ENCODE results near the gene ASAP3. TPM values are rescaled to one million over a fixed set of nuclear protein-coding genes. Genes with fewer than 3 reads are reported as not detected.

The ASAP3 gene
- total RNA-seq, 1 experiment from 2014 or later, result 12.1 TPM

GRCh38 chr1:23408797-23409290 lies 75.1 kb downstream of the ASAP3 start:
- Histone ChIP-seq H3K9me3 (no peaks in the 10 kb centered on the region), H3K27me3 (replicated peaks; ENCODE audit: control insufficient read depth, insufficient read depth, low read length) (no peaks in the 10 kb centered on the region), H3K36me3 (ENCODE audit: control insufficient read depth, insufficient read depth, low read length) (no peaks in the 10 kb centered on the region; the same call in 1 of the 2 replicates), H3K4me3 (ENCODE audit: low read depth, low read length) (no peak overlapping the region), H3K4me1 (no peaks in the 10 kb centered on the region)
- intact Hi-C loops (cut with micrococcal nuclease; ENCODE audit: unreplicated experiment), result loop anchor here (10.0 kb wide), 1 partner anchor 64 kb away; the partner anchor contains the start of gene HNRNPR
- TF ChIP-seq, protein P1, sequence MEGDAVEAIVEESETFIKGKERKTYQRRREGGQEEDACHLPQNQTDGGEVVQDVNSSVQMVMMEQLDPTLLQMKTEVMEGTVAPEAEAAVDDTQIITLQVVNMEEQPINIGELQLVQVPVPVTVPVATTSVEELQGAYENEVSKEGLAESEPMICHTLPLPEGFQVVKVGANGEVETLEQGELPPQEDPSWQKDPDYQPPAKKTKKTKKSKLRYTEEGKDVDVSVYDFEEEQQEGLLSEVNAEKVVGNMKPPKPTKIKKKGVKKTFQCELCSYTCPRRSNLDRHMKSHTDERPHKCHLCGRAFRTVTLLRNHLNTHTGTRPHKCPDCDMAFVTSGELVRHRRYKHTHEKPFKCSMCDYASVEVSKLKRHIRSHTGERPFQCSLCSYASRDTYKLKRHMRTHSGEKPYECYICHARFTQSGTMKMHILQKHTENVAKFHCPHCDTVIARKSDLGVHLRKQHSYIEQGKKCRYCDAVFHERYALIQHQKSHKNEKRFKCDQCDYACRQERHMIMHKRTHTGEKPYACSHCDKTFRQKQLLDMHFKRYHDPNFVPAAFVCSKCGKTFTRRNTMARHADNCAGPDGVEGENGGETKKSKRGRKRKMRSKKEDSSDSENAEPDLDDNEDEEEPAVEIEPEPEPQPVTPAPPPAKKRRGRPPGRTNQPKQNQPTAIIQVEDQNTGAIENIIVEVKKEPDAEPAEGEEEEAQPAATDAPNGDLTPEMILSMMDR (IDR thresholded peaks at IDR 0.05; ENCODE audit: insufficient read depth in 1 of 2, low read depth in 1 of 2, low read length in 1 of 2, severe bottlenecking in 1 of 2, unreplicated experiment in 1 of 2), result no peak
- ChIA-PET POLR2A (no interaction called here), CTCF (no interaction called here)
- Mint-ChIP-seq H3K27me3 (ENCODE audit: insufficient read depth, unreplicated experiment) (no peaks in the 10 kb centered on the region), H3K4me1 (ENCODE audit: low read depth, unreplicated experiment) (peaks cover 7% of the 10 kb centered on the region), H3K27ac (ENCODE audit: unreplicated experiment) (no peak overlapping the region), H3K36me3 (ENCODE audit: insufficient read depth, unreplicated experiment) (no peaks in the 10 kb centered on the region), H3K4me3 (ENCODE audit: unreplicated experiment) (no peak overlapping the region), H3K9me3 (ENCODE audit: unreplicated experiment) (no peaks in the 10 kb centered on the region)
- BruUV-seq (replicated peaks), result no TSS peak
- DNase-seq, result no peak

DNA sequence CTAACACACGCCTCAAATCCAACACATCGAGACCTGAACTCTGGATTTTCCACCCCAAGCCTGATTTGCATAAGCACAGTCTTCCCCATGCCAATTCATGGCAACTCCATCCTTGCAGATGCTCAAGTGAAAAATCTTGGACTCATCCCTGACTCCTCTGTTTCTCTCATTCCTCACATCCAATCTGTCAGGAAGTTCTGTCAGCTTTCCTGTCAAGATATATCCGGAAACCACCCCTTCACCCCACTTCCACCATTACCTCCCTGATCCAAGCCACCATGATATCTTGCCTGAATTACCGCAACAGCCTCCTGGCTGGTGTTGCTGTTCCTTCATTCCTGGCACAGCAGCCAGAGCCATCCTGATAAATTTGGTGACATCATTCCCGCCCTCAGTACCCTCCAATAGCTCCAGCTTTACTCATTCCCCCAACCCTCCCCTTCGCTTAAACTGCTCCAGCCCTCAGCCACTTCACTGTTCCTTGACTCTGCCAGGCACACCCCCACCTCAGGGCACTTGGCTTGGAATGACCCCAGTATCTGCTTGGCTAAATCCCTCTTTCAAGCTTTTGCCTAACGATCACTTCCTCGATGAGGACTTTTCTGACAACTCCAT lies 76.9 kb downstream of the ASAP3 start:
- Histone ChIP-seq H3K4me3 (ENCODE audit: low read depth, low read length) (no peak overlapping the region), H3K36me3 (ENCODE audit: control insufficient read depth, insufficient read depth, low read length) (no peaks in the 10 kb centered on the region; the same call in 1 of the 2 replicates), H3K27me3 (replicated peaks; ENCODE audit: control insufficient read depth, insufficient read depth, low read length) (no peaks in the 10 kb centered on the region), H3K4me1 (0 out of 2 replicates have a peak, but pooled peaks cover 7% of the 10 kb centered on the region), H3K9me3 (no peaks in the 10 kb centered on the region)
- no peak for DNase-seq
- H3K27ac Mint-ChIP-seq (ENCODE audit: unreplicated experiment), result no peak overlapping the region
- H3K4me3 Mint-ChIP-seq (ENCODE audit: unreplicated experiment), result no peak overlapping the region
- TF ChIP-seq, protein P1 (IDR thresholded peaks at IDR 0.05; ENCODE audit: insufficient read depth in 1 of 2, low read depth in 1 of 2, low read length in 1 of 2, severe bottlenecking in 1 of 2, unreplicated experiment in 1 of 2), result no peak
- intact Hi-C loops (cut with micrococcal nuclease; ENCODE audit: unreplicated experiment), result loop anchor here (10.0 kb wide), 1 partner anchor 62 kb away; the partner anchor contains the start of gene HNRNPR
- peaks cover 8% of the 10 kb centered on the region for H3K4me1 Mint-ChIP-seq (ENCODE audit: low read depth, unreplicated experiment)
- BruUV-seq (replicated peaks), result no TSS peak
- ChIA-PET POLR2A (no interaction called here), CTCF (no interaction called here)
- H3K9me3 Mint-ChIP-seq (ENCODE audit: unreplicated experiment), result no peaks in the 10 kb centered on the region
- H3K27me3 Mint-ChIP-seq (ENCODE audit: insufficient read depth, unreplicated experiment), result no peaks in the 10 kb centered on the region
- no peaks in the 10 kb centered on the region for H3K36me3 Mint-ChIP-seq (ENCODE audit: insufficient read depth, unreplicated experiment)

GRCh38 chr1:23405946-23406345 lies 78.0 kb downstream of the ASAP3 start:
- POLR2A ChIA-PET, result no interaction called here

More at GRCh38 chr1:23405946-23406345, 78.0 kb downstream of the ASAP3 start:
- H3K9me3 ChIP-seq, result no peaks in the 10 kb centered on the region
- no peak for DNase-seq
- CTCF ChIA-PET, result no interaction called here
- H3K4me3 ChIP-seq (ENCODE audit: low read depth, low read length), result no peak overlapping the region
- H3K4me3 Mint-ChIP-seq (ENCODE audit: unreplicated experiment), result no peak overlapping the region
- no peaks in the 10 kb centered on the region for H3K27me3 ChIP-seq (replicated peaks; ENCODE audit: control insufficient read depth, insufficient read depth, low read length)
- intact Hi-C loops (cut with micrococcal nuclease; ENCODE audit: unreplicated experiment), result loop anchor here (10.0 kb wide), 1 partner anchor 61 kb away; the partner anchor contains the start of gene HNRNPR
- H3K4me1 ChIP-seq, result 0 out of 2 replicates have a peak, but pooled peaks cover 7% of the 10 kb centered on the region
- H3K9me3 Mint-ChIP-seq (ENCODE audit: unreplicated experiment), result no peaks in the 10 kb centered on the region
- H3K27me3 Mint-ChIP-seq (ENCODE audit: insufficient read depth, unreplicated experiment), result no peaks in the 10 kb centered on the region
- no peak overlapping the region for H3K27ac Mint-ChIP-seq (ENCODE audit: unreplicated experiment)
- peaks cover 8% of the 10 kb centered on the region for H3K4me1 Mint-ChIP-seq (ENCODE audit: low read depth, unreplicated experiment)
- BruUV-seq (replicated peaks), result no TSS peak
- TF ChIP-seq, protein P1 (IDR thresholded peaks at IDR 0.05; ENCODE audit: insufficient read depth in 1 of 2, low read depth in 1 of 2, low read length in 1 of 2, severe bottlenecking in 1 of 2, unreplicated experiment in 1 of 2), result no peak
- no peaks in the 10 kb centered on the region for H3K36me3 Mint-ChIP-seq (ENCODE audit: insufficient read depth, unreplicated experiment)
- no peaks in the 10 kb centered on the region; the same call in 1 of the 2 replicates for H3K36me3 ChIP-seq (ENCODE audit: control insufficient read depth, insufficient read depth, low read length)
